Activated T-helper 2 cell treated with anti-CD3 and anti-CD28 coated beads, Interferon-gamma antibody, Interleukin-2, Interleukin-4, amounts not matched to agents 10 μg/mL and 5 μg/mL and 100 μg/mL, durations not matched to agents 14 hours and 24 hours and 36 hours (primary cell): Measurements from ENCODE around the gene PLCL1. TPM values are rescaled to one million over a fixed set of nuclear protein-coding genes. Genes with fewer than 3 reads are reported as not detected.

Source experiments
- DNase-seq: peaks from one replicate; pipeline ENCODE4 v3.0.0; 2021; ENCODE audit warnings: low spot score
- H3K27ac Mint-ChIP-seq: one replicate; pipeline ENCODE4 v1.8.0; 2021; ENCODE audit warnings: mixed read lengths
- H3K27me3 Mint-ChIP-seq: one replicate; pipeline ENCODE4 v1.8.0; 2021; ENCODE audit warnings: low read depth, mixed read lengths
- H3K36me3 Mint-ChIP-seq: one replicate; pipeline ENCODE4 v1.8.0; 2021; ENCODE audit warnings: low read depth, mixed read lengths
- H3K4me1 Mint-ChIP-seq: one replicate; pipeline ENCODE4 v1.8.0; 2021; ENCODE audit warnings: low read depth, mixed read lengths
- H3K4me3 Mint-ChIP-seq: one replicate; pipeline ENCODE4 v1.8.0; 2021; ENCODE audit warnings: low read depth, mild to moderate bottlenecking, moderate library complexity, mixed read lengths
- H3K9me3 Mint-ChIP-seq: one replicate; pipeline ENCODE4 v1.8.0; 2021; ENCODE audit warnings: mixed read lengths
- intact Hi-C: fragments of 100-400 bp; cut with micrococcal nuclease; formaldehyde crosslinking; loops from one replicate; pipeline ENCODE4 v1.15.1; 2023
- total RNA-seq: library from RNA; stranded (reverse); gene quantifications from 2 replicates; pipeline ENCODE4 v1.2.3, GENCODE V29; 2022

The PLCL1 gene
- total RNA-seq, 1 donor from 2014 or later: 1.8 TPM

DNA sequence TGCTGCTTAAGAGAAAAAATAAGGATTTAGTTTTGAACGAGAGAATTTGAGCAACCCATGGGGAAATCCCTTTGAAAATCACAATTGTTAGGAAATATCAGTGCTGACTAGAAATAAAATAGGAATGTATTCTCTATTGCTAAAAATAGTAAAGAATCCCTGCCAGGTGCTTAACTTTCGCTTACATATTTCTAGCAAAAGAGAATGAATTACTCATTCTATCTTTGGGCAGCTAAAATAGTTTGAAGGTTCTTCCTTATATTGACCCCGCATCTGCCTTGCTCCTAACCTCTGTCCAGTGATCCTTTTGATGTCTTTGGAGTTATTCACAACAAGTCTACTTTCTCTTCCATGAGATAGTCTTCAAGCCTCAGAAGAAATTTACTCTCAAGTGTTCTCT, 103.8 kb downstream of the PLCL1 start:
- peaks cover 49% of the 10 kb centered on the region for H3K27me3 Mint-ChIP-seq
- no peak overlapping the region for H3K4me3 Mint-ChIP-seq
- intact Hi-C loops: no loop called here
- H3K9me3 Mint-ChIP-seq: no peaks in the 10 kb centered on the region
- no peaks in the 10 kb centered on the region for H3K36me3 Mint-ChIP-seq
- no peak for DNase-seq
- H3K27ac Mint-ChIP-seq: no peak overlapping the region
- peaks cover 6% of the 10 kb centered on the region for H3K4me1 Mint-ChIP-seq

DNA sequence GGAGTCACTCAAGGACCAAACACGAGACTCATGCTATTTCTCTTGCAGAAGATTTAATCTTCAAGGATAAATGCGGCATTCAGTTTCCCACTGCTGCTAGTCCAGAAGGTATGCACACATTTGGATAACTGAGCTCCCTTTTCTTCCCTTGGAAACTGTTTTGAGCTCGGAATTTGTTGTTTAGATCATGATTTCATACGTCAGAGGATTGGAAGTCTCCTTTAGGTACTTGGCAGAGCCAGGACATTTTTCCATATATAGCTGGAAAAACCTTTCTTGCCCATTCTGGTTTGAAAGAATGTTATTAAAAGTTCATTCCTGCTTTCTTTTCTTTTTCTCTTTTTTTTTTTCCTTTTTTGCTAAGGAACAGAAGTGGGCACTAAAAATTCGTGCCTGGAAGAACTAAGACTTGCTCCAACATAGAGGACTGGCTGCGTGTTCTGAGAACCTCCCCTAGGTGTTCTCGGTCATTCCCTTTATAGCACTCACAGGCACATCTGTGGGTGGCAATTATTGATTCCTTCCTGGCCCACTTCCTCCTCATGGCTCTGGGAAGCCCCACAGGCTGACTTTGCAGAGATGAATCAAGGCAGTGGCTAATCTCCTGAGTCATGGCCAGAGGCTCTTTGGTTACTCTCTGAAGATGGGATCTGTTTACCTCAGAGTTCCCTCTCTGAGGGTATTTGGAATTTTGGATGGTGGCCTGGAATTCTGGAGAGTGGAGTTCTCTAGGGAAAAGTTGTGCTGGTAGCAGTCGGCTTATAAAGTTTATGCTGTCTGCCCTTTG, 104.8 kb downstream of the PLCL1 start:
- Mint-ChIP-seq H3K27ac (no peak overlapping the region), H3K9me3 (no peaks in the 10 kb centered on the region), H3K4me3 (no peak overlapping the region), H3K36me3 (no peaks in the 10 kb centered on the region), H3K27me3 (peaks cover 50% of the 10 kb centered on the region), H3K4me1 (peaks cover 5% of the 10 kb centered on the region)
- DNase-seq: no peak
- intact Hi-C loops: no loop called here

DNA sequence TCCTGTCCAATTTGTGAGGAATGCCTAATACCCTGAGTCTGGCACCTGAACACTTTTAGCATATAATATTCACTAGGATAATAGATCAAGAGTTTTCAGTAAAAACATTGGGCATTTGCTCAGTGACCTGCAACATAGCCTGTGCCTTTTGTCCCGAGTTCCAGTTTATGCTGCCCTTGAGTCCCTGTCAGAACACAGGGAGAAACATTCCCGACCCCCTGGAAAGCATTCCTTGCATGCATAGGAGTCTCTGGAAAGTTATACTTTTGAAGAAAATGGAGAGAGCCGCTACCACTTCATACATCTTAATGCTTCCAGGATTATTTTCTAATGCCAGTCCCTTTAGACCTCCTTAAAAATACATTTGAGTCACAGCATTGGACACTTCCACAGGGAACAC, 107.3 kb downstream of the PLCL1 start:
- Mint-ChIP-seq H3K9me3 (no peaks in the 10 kb centered on the region), H3K27ac (no peak overlapping the region), H3K4me1 (peaks cover 2% of the 10 kb centered on the region), H3K27me3 (peaks cover 46% of the 10 kb centered on the region), H3K36me3 (no peaks in the 10 kb centered on the region), H3K4me3 (no peak overlapping the region)
- no peak for DNase-seq
- intact Hi-C loops: no loop called here

DNA sequence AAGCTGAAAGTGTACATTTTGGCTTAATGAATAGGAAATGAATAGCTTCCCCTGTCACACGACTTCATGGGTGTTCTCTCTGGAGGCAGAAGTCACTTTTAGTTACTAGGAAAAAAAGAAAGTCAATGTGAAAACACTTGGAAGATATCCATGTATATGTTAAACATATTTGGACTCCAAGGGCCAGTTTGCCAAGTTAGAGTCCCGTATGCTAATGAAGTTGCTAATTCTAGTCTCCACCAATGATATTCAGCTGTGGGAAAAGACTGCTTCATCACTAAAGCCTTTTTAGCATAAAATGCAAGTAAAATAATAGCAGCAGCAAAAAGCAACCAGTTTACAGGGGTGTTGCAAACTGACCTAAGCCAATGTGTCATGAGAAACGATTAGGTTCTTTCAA, 108.7 kb downstream of the PLCL1 start:
- Mint-ChIP-seq H3K36me3 (no peaks in the 10 kb centered on the region), H3K27me3 (peaks cover 33% of the 10 kb centered on the region), H3K9me3 (no peaks in the 10 kb centered on the region), H3K27ac (no peak overlapping the region), H3K4me3 (no peak overlapping the region), H3K4me1 (peaks cover 2% of the 10 kb centered on the region)
- intact Hi-C loops: no loop called here
- no peak for DNase-seq

DNA sequence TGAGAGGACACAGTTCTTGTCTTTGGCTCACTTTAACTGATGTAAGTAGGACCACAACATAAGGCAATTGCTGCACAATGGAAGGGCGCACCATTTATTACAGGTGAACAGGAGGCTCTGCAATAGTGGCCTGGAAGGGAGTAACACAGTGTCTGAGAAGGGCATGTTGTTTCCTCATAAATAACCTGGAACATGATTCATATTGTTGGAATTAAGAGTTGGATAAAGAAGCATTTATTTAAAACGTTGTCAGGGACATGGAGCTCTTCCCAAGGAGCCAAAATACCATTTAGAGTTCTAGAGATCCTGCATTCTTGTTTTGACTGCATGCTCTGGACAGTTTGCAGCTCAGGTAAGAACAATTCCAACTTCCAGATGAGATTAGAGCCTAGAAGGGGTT, 110.4 kb downstream of the PLCL1 start:
- Mint-ChIP-seq H3K27me3 (peaks cover 25% of the 10 kb centered on the region), H3K4me3 (no peak overlapping the region), H3K9me3 (no peaks in the 10 kb centered on the region), H3K4me1 (peaks cover 2% of the 10 kb centered on the region), H3K27ac (no peak overlapping the region), H3K36me3 (no peaks in the 10 kb centered on the region)
- intact Hi-C loops: no loop called here
- DNase-seq: no peak

DNA sequence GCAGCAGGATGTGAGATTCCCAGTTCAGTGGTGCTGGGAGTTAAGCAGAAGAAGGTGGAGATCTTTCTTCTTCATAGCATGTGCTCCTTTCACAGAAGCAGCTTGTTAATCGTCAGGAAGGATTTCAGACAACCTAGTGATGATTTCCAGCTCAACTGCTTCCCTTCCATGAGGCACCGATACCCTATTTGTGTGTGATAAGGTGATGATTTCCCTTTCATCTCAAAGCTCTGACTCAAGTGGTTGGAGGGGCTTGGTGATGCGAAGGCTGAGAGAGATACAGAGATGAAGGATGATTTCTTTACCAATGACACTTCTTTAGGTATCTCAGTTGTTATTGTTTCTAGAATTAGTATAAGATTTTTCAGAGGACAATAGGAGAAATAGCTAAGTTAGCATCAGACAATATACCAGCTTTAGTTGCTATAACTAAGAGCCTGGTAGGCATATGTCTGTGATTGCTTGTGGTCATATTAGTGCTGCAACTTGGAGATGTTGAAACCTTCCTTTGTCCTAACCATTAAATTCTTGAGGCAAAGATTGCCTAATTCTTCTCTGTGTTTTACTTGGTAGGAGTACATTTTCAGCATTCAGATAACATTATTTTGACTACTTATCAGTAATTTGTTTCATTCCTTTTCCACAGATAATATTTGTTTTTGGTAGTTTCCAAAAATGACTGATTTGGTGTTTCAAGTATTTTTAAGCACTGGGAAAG, 111.3 kb downstream of the PLCL1 start:
- intact Hi-C loops: no loop called here
- H3K27me3 Mint-ChIP-seq: peaks cover 16% of the 10 kb centered on the region
- H3K4me3 Mint-ChIP-seq: no peak overlapping the region
- no peaks in the 10 kb centered on the region for H3K9me3 Mint-ChIP-seq
- H3K27ac Mint-ChIP-seq: no peak overlapping the region
- no peaks in the 10 kb centered on the region for H3K4me1 Mint-ChIP-seq
- no peak for DNase-seq
- no peaks in the 10 kb centered on the region for H3K36me3 Mint-ChIP-seq

DNA sequence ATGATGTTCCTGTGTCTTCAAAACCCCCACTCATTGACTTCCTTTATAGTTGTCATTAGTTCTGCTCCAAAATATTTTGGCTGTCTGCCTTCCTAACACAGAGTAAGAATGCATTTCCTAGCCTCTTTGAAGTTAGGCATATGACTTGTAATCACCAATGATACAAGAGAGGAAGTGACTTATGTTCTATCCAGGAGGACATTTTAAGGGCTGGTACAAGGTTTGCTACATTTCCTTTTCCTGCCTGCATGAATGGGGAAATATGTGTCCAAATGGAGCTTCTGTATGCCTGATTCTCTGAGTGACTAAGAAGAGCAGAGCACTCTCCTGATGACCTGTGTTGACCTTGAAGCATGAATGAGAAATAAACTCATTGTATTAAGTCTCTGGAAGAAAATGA, 115.1 kb downstream of the PLCL1 start:
- H3K4me1 Mint-ChIP-seq: no peaks in the 10 kb centered on the region
- DNase-seq: no peak
- H3K36me3 Mint-ChIP-seq: peaks cover 4% of the 10 kb centered on the region
- no peak overlapping the region for H3K27ac Mint-ChIP-seq
- intact Hi-C loops: no loop called here
- peaks cover 14% of the 10 kb centered on the region for H3K27me3 Mint-ChIP-seq
- H3K4me3 Mint-ChIP-seq: no peak overlapping the region
- no peaks in the 10 kb centered on the region for H3K9me3 Mint-ChIP-seq

DNA sequence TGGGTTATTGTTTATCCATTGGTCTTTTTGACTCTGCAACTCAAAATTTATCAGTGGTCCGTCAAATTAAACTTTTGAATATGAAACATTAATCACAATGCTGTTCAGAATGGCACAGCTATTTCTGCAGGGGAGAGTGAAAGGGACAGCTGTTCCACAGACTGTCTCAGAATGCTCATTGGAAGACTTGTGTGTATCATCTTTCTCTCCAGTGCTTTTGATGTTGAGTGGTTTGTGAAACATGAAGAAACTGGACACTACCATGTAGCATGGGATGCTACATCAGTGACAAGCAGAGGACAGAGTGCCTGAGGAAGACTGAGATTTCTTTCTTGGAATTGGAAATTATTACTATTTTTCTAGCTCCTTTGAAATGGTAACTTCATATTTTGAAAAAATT, 115.7 kb downstream of the PLCL1 start:
- intact Hi-C loops: no loop called here
- Mint-ChIP-seq H3K9me3 (no peaks in the 10 kb centered on the region), H3K4me1 (no peaks in the 10 kb centered on the region), H3K4me3 (no peak overlapping the region), H3K27me3 (peaks cover 12% of the 10 kb centered on the region), H3K36me3 (peaks cover 4% of the 10 kb centered on the region), H3K27ac (no peak overlapping the region)
- no peak for DNase-seq

DNA sequence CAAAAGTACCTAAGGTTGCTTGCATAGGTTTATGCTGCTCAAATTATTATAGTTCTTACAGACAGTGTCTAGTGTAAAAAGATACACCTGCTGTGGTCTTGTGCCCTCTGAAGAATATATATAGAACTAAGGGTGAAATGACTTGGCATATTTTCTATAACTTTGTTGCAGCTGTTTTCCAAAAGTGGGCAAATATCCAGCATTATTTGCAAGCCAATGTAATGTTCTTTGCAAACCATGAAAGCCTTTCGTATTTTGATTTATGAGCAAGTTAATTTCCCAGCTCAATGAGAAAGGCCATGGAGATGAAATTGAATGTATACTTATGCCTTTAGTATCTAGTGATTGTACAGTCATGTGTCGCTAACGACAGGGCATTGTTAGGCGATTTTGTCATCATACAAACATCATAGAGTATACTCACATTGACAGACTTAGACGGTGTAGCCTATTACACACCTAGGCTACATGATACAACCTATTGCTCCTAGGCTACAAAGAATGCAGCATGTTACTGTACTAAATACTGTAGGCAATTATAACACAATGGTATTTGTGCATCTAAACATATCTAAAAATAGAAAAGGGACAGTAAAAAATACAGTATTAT, 116.3 kb downstream of the PLCL1 start:
- Mint-ChIP-seq H3K4me3 (no peak overlapping the region), H3K36me3 (peaks cover 4% of the 10 kb centered on the region), H3K9me3 (no peaks in the 10 kb centered on the region), H3K27me3 (peaks cover 6% of the 10 kb centered on the region), H3K27ac (no peak overlapping the region), H3K4me1 (no peaks in the 10 kb centered on the region)
- no peak for DNase-seq
- intact Hi-C loops: no loop called here

DNA sequence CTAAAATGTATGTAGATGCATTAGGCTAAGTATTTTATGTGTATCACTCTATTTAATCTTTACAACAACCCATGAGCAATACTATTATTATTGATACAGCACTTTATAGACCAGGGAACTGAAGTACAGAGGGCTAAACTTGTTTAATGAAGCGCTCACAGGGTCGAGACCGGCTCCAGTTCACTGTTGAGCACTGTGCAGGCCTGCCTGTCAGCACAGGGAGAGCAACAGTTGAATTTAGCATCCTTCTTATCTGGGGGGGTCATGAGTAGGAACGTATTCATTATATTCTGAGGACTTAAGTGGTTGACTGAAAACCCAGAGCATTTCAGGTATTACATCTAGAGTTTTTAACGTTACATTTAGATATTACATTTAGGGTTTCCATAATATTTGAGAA, 120.1 kb downstream of the PLCL1 start:
- peaks cover 4% of the 10 kb centered on the region for H3K36me3 Mint-ChIP-seq
- no peak overlapping the region for H3K27ac Mint-ChIP-seq
- DNase-seq: no peak
- intact Hi-C loops: no loop called here
- peaks cover 3% of the 10 kb centered on the region for H3K27me3 Mint-ChIP-seq
- no peak overlapping the region for H3K4me3 Mint-ChIP-seq
- peaks cover 4% of the 10 kb centered on the region for H3K9me3 Mint-ChIP-seq
- H3K4me1 Mint-ChIP-seq: peaks cover 7% of the 10 kb centered on the region

DNA sequence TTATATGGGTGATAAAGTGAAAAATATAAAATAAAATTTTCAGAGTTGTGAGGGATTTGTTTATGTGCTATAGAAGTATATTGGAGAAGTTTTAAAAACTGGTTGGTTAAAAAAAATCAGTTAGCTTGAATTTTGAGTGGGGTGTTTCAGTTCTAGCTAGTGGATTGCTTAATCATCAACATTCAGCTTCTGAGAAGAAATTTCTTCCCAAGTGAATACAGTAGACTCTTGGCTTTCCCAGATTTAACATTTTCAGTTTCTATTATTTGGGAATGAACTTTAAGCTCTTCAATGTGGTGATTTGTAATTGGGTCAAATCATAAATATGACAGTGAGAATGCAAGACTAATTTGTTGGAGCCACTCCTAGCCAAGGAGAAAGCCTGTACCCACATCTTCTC, 120.8 kb downstream of the PLCL1 start:
- DNase-seq: no peak
- Mint-ChIP-seq H3K27me3 (peaks cover 3% of the 10 kb centered on the region), H3K36me3 (peaks cover 4% of the 10 kb centered on the region), H3K4me3 (no peak overlapping the region), H3K4me1 (peaks cover 7% of the 10 kb centered on the region), H3K9me3 (peaks cover 4% of the 10 kb centered on the region), H3K27ac (no peak overlapping the region)
- intact Hi-C loops: no loop called here

DNA sequence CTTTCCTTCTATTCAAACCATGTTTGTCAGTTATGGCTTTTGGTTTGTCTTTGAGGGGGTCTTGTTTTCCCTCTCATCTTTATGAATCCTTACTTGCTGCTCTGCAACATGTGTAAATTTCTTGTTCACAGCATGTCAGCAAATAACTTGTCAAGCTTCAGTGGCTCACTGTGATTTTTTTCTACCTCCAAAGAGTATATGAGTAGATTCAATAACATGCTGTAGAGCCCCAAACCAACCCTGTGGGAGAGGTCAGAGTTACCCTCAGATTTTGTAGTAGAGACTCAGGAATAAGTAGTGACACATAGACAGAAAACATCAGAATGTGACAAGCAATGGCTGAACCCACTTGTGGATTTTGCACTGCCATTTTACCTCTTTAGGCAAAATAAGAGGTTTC, 121.6 kb downstream of the PLCL1 start:
- intact Hi-C loops: no loop called here
- Mint-ChIP-seq H3K36me3 (peaks cover 4% of the 10 kb centered on the region), H3K27me3 (peaks cover 3% of the 10 kb centered on the region), H3K4me1 (peaks cover 7% of the 10 kb centered on the region), H3K4me3 (no peak overlapping the region), H3K9me3 (peaks cover 4% of the 10 kb centered on the region), H3K27ac (no peak overlapping the region)
- no peak for DNase-seq

DNA sequence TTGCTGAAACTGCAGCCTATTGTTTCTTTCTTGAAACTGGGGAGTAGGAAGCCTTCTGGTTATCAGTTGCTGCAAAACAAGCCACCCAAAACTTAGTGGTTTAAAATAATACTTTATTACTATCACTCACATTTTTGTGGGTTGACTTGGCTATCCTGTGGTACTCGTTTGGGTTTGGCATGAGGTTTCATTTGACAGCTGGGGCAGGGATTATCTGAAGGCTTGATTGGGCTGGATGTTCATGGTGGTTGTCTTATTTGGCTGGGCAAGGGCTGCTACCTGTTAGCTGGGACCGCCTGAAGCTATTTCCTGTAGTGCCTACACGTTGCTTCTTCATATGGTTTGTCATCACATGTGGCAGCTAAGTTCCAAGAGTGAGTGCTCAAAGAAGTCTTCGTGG, 122.3 kb downstream of the PLCL1 start:
- peaks cover 4% of the 10 kb centered on the region for H3K9me3 Mint-ChIP-seq
- H3K4me3 Mint-ChIP-seq: no peak overlapping the region
- intact Hi-C loops: no loop called here
- peaks cover 4% of the 10 kb centered on the region for H3K36me3 Mint-ChIP-seq
- no peak overlapping the region for H3K27ac Mint-ChIP-seq
- peaks cover 3% of the 10 kb centered on the region for H3K27me3 Mint-ChIP-seq
- peaks cover 8% of the 10 kb centered on the region for H3K4me1 Mint-ChIP-seq
- no peak for DNase-seq
